Activated T-cell treated with anti-CD3 and anti-CD28 coated beads, Interleukin-2, amount 50 U/mL, for 1 hour (primary cell): ENCODE measurements around the gene ADORA1.

Experiments used
- DNase-seq: peaks from one replicate; pipeline ENCODE4 v3.0.0-alpha.2; 2020

ADORA1 gene

GRCh38 chr1:203161703-203162102 lies 34.2 kb downstream of the ADORA1 start:
- no peak for DNase-seq

GRCh38 chr1:203162403-203162802 lies 34.9 kb downstream of the ADORA1 start:
- DNase-seq = no peak

GRCh38 chr1:203163891-203164635 lies 36.5 kb downstream of the ADORA1 start:
- DNase-seq = no peak

GRCh38 chr1:203165101-203165799 lies 37.7 kb downstream of the ADORA1 start:
- no peak for DNase-seq

GRCh38 chr1:203165800-203166161 lies 38.3 kb downstream of the ADORA1 start:
- no peak for DNase-seq

- DNase-seq = no peak
Measured at GRCh38 chr1:203166192-203166940, 38.8 kb downstream of the ADORA1 start.

- no peak for DNase-seq
Measured at GRCh38 chr1:203167026-203167912, 39.7 kb downstream of the ADORA1 start.

GRCh38 chr1:203167913-203168200 lies 40.3 kb downstream of the ADORA1 start:
- peak; percentile 12 for DNase-seq

GRCh38 chr1:203168256-203168786 lies 40.8 kb downstream of the ADORA1 start:
- DNase-seq = peak; percentile 8

GRCh38 chr1:203168991-203169390 lies 41.5 kb downstream of the ADORA1 start:
- DNase-seq = no peak

GRCh38 chr1:203169770-203170520 lies 42.4 kb downstream of the ADORA1 start:
- peak; percentile 5 for DNase-seq

GRCh38 chr1:203170625-203171330 lies 43.3 kb downstream of the ADORA1 start:
- DNase-seq = peak; percentile 11

- no peak for DNase-seq
Measured at GRCh38 chr1:203171341-203172183, 44.0 kb downstream of the ADORA1 start.

- DNase-seq = peak; percentile 42
Measured at GRCh38 chr1:203172184-203173010, 44.9 kb downstream of the ADORA1 start.

GRCh38 chr1:203173011-203173555 lies 45.6 kb downstream of the ADORA1 start:
- DNase-seq = peak; percentile 10

GRCh38 chr1:203173566-203173965 lies 46.0 kb downstream of the ADORA1 start:
- DNase-seq = no peak

- DNase-seq = no peak
Measured at GRCh38 chr1:203174324-203174985, 46.9 kb downstream of the ADORA1 start.

GRCh38 chr1:203175237-203175826 lies 47.8 kb downstream of the ADORA1 start, which contains the start of gene MYBPH:
Gene MYBPH, minus strand, starts transcription at chr1:203175826. Its CDS starts 71 bp downstream, at chr1:203175755.
- DNase-seq = no peak
